Tibial nerve (tissue), 4 donors: ENCODE measurements around the gene PSMG2. TPM values are rescaled to one million over a fixed set of nuclear protein-coding genes. Genes with fewer than 3 reads are reported as not detected.
"Not testable (repeated sequence)": the region's sequence is repeated elsewhere in the genome, so short reads cannot be mapped to it uniquely, and the experiment has no call there.

ENCODE experiments used
- DNase-seq, 2 donors: peaks; one replicate each; pipeline ENCODE4 v3.0.0-alpha.2; 2019; ENCODE audit warnings: low spot score in 2 of 2
- H3K27ac ChIP-seq, 4 donors: fragments of 200-600 bp; sonication (generic) in 3 of 4; one replicate each; pipeline ENCODE4 v1.5.1; 2017 to 2019; ENCODE audit warnings: mild to moderate bottlenecking in 1 of 4
- H3K27me3 ChIP-seq, 2 donors: fragments of 200-600 bp; sonication (generic) in 1 of 2; one replicate each; pipeline versions ENCODE4 v1.5.1 to v1.6.0; 2017 to 2019
- H3K36me3 ChIP-seq, 3 donors: fragments of 200-600 bp; sonication (generic); one replicate each; pipeline ENCODE4 v1.5.1; 2018 to 2019
- H3K4me1 ChIP-seq, 4 donors: fragments of 200-600 bp; sonication (generic) in 3 of 4; one replicate each; pipeline ENCODE4 v1.5.1; 2017 to 2019
- H3K4me3 ChIP-seq, 4 donors: fragments of 200-600 bp; sonication (generic) in 3 of 4; one replicate each; pipeline ENCODE4 v1.5.1; 2017 to 2019; ENCODE audit warnings: mild to moderate bottlenecking in 1 of 4, moderate library complexity in 1 of 4
- H3K9me3 ChIP-seq, 4 donors: fragments of 200-600 bp; sonication (generic) in 3 of 4; one replicate each; pipeline ENCODE4 v1.5.1; 2017 to 2019
- EP300 ChIP-seq, 2 donors: sonication (generic); formaldehyde crosslinking; IDR thresholded peaks; one replicate each; pipeline ENCODE4 v1.6.1; 2017; ENCODE audit warnings: antibody characterized with exemption in 2 of 2, mild to moderate bottlenecking in 1 of 2
- POLR2A ChIP-seq, 2 donors: fragments of 450-650 bp; IDR thresholded peaks; one replicate each; pipeline ENCODE4 v1.6.1; 2017; ENCODE audit warnings: antibody characterized with exemption in 2 of 2, mild to moderate bottlenecking in 2 of 2, moderate library complexity in 2 of 2
- WGBS, 2 donors: methylation state at CpG; one replicate each; pipeline ENCODE4 v1.1.5; 2018; 5-methylcytosine and 5-hydroxymethylcytosine counted together
- total RNA-seq, 4 donors: library from RNA; depleted of rRNA; stranded (reverse); fragments of >200 nt; gene quantifications; one replicate each; pipeline ENCODE4 v1.1.0, GENCODE V29; 2016
- TF ChIP-seq, protein P1 (sequence below), 5 experiments: fragments of 200-600 bp in 3 of 5; fragments of 450-650 bp in 2 of 5; sonication (generic) in 3 of 5; IDR thresholded peaks; one replicate each; pipeline ENCODE4 v1.5.1; 2016 to 2019; ENCODE audit warnings: antibody characterized with exemption in 5 of 5, mild to moderate bottlenecking in 3 of 5, moderate library complexity in 2 of 5

Gene PSMG2
- total RNA-seq, 4 donors from 2014 or later, result 52.6 to 102 (median 75.3) TPM

DNA sequence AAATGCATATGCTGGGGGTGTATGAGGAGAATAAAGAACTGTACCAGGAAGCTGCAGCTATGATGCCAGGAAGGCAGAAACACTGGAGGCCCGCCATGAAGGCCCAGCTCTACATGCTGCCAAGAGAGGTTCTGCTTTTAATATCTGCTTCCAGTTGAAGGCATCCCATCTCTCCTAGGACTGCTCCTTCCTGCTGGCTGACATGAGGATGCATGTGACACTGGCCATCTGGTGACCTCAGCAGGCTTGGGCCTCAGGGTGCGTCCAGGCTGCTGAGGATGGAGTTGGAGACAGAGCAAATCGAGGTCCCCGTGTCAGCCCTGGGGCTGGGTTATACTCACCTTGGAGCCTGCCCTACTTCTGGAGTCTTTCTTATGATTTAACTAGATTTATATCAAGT, 49.0 kb downstream of the PSMG2 start:
- H3K4me3 ChIP-seq, result no peak overlapping the region
- no peaks in the 10 kb centered on the region for H3K9me3 ChIP-seq
- 82 to 83% methylated on average over 4 of the region's 4 CpGs for WGBS, 2 donors
- no peak for DNase-seq
- no peak overlapping the region for H3K27ac ChIP-seq
- H3K36me3 ChIP-seq, result no peaks in the 10 kb centered on the region
- TF ChIP-seq, protein P1, sequence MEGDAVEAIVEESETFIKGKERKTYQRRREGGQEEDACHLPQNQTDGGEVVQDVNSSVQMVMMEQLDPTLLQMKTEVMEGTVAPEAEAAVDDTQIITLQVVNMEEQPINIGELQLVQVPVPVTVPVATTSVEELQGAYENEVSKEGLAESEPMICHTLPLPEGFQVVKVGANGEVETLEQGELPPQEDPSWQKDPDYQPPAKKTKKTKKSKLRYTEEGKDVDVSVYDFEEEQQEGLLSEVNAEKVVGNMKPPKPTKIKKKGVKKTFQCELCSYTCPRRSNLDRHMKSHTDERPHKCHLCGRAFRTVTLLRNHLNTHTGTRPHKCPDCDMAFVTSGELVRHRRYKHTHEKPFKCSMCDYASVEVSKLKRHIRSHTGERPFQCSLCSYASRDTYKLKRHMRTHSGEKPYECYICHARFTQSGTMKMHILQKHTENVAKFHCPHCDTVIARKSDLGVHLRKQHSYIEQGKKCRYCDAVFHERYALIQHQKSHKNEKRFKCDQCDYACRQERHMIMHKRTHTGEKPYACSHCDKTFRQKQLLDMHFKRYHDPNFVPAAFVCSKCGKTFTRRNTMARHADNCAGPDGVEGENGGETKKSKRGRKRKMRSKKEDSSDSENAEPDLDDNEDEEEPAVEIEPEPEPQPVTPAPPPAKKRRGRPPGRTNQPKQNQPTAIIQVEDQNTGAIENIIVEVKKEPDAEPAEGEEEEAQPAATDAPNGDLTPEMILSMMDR (IDR thresholded peaks at IDR 0.05), result no peak
- TF ChIP-seq EP300 (IDR thresholded peaks at IDR 0.05) (no peak), POLR2A (IDR thresholded peaks at IDR 0.05) (no peak)
- no peaks in the 10 kb centered on the region for H3K27me3 ChIP-seq
- no peaks in the 10 kb centered on the region for H3K4me1 ChIP-seq

DNA sequence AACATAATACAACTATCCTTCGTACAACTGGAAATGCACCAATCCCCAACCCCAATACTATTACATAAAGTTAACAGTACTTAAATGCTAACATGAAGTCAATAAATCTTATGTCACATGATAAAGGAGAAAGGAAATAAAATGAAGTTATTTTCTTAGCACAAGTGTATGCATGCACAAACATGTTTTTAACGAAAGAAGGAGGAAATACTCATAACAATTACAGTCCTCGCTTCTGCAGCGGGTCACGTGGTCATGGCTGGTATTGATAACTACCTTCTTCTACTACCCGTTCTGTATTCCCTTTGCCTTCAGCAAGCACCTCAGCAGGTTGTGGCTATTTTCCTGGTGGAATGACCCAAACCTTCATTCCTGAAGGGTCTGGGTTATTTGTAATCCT, 51.7 kb downstream of the PSMG2 start:
- WGBS, 2 donors, result 89 to 92% methylated on average over 6 of the region's 6 CpGs
- H3K27me3 ChIP-seq, result no peaks in the 10 kb centered on the region
- H3K4me3 ChIP-seq, result no peak overlapping the region
- no peak for DNase-seq
- H3K36me3 ChIP-seq, result no peaks in the 10 kb centered on the region
- H3K4me1 ChIP-seq, result no peaks in the 10 kb centered on the region
- TF ChIP-seq, protein P1 (IDR thresholded peaks at IDR 0.05), result no peak
- TF ChIP-seq EP300 (IDR thresholded peaks at IDR 0.05) (no peak), POLR2A (IDR thresholded peaks at IDR 0.05) (no peak)
- H3K9me3 ChIP-seq, result no peaks in the 10 kb centered on the region
- H3K27ac ChIP-seq, result no peak overlapping the region

DNA sequence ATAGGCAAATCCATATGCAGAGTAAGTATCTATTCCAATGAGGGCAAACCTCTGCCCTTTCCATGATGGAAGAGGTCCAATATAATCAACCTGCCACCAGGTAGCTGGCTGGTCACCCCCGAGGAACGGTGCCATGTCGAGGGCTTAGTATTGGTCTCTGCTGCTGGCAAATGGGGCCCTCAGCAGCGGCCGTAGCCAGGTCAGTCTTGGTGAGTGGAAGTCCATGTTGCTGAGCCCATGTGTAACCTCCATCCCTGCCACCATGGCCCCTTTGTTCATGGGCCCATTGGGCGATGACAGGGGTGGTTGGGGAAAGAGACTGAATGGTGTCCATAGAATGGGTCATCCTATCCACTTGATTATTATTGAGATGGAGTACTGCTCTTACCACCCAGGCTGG, 52.8 kb downstream of the PSMG2 start:
- H3K4me3 ChIP-seq, H3K9me3 ChIP-seq, H3K27ac ChIP-seq, H3K4me1 ChIP-seq, DNase-seq, H3K36me3 ChIP-seq, H3K27me3 ChIP-seq: not testable (repeated sequence)
- 88 to 95% methylated on average over 5 to 6 of the region's 6 CpGs for WGBS, 2 donors

DNA sequence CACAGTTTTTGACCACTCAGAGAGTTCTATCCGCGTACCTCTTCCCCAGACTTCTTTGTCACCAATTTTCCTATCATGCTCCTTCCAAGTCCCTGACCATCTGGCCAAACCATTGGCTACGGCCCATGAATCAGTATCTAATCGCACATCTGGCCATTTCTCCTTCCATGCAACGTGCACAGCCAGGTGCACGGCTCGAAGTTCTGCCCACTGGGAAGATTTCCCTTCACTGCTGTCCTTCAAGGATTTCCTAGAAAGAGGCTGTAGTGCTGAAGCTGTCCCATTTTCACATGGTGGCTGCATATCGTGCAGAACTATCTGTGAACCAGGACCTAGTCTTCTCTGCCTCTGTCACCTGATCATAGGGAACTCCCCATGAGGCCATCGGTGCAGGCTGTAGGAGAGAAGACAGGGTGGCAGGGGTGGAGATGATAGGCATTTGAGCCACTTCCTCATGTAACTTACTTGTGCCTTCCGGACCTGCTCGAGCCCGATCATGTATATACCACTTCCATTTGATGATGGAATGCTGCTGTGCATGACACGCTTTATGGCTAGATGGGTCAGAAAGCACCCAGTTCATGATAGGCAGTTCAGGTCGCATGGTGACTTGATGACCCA, 53.9 kb downstream of the PSMG2 start:
- not testable (repeated sequence) for H3K27ac ChIP-seq, H3K4me1 ChIP-seq
- WGBS, 2 donors, result 95% methylated on average over 14 of the region's 14 CpGs

DNA sequence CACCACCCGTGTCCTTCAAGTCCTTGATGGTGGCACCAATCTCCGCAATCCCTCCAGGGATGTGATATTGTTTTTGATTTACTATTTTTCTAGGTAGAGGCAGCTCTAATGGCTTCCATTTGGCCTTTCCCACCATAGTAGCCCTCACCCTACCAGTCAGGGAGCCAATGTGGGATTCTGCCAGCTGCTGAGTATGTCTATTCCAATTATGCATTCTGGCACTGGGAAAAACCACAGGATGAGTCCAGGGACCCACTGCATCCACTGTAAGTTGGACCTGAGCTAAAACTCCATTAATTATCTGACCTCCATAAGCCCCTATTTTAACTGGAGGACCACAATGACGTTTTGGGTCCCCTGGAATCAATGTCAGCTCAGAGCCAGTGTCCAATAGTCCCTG, 55.7 kb downstream of the PSMG2 start:
- H3K9me3 ChIP-seq, DNase-seq, H3K4me1 ChIP-seq, H3K27me3 ChIP-seq, H3K27ac ChIP-seq, H3K36me3 ChIP-seq, H3K4me3 ChIP-seq: not testable (repeated sequence)
- 86 to 90% methylated on average over 3 of the region's 3 CpGs for WGBS, 2 donors

More for the DNA sequence above, 53.9 kb downstream of the PSMG2 start:
- not testable (repeated sequence) for H3K27me3 ChIP-seq, H3K9me3 ChIP-seq, H3K4me3 ChIP-seq, H3K36me3 ChIP-seq, DNase-seq

DNA sequence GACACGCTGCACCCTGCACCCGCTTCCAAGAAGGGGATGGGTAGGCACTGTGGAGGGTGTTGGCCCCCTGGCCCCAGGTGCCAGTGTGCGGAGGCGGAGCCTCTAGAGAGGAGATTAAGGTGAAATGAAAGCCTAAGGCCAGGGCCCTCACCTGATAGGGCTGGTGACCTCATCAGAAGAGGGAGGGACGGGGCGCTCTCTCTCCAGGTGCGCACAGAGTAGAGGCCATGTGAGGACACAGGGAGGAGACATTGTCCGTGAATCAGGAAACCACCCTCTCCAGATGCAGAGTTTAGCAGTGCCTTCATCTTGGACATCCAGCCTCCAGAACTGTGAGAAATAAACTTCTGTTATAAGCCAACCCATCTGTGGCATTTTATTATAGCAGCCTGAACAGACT, 62.3 kb downstream of the PSMG2 start:
- Histone ChIP-seq H3K4me3 (no peak overlapping the region), H3K27ac (no peak overlapping the region), H3K4me1 (no peaks in the 10 kb centered on the region), H3K27me3 (no peaks in the 10 kb centered on the region), H3K36me3 (no peaks in the 10 kb centered on the region), H3K9me3 (no peaks in the 10 kb centered on the region)
- WGBS, 2 donors, result 85 to 91% methylated on average over 8 of the region's 8 CpGs
- DNase-seq, result no peak
- TF ChIP-seq, protein P1 (IDR thresholded peaks at IDR 0.05), result no peak
- TF ChIP-seq POLR2A (IDR thresholded peaks at IDR 0.05), result no peak
- no peak for TF ChIP-seq EP300 (IDR thresholded peaks at IDR 0.05)

DNA sequence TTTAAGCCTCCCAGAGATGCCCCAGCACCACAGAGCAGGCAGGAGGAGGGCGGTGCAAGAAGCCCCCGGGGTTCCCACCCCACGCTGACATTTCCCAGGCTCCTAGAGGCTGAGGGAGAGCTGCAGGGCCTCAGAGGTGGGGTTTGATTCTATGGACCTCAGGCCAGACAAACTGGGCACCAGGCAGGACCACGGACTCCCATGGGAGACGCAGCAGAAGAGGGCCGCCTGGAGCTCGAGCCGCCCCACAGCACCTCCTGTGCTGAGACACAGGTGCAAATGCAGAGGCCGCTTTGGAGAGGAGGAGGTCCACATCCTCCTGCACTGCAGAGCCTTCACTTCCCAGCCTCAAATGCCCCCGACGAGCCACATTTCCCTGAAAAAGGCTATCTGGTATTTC, 62.7 kb downstream of the PSMG2 start:
- WGBS, 2 donors, result 83 to 97% methylated on average over 8 to 11 of the region's 11 CpGs
- Histone ChIP-seq H3K36me3 (no peaks in the 10 kb centered on the region), H3K9me3 (no peaks in the 10 kb centered on the region), H3K4me1 (no peaks in the 10 kb centered on the region), H3K4me3 (no peak overlapping the region), H3K27ac (no peak overlapping the region), H3K27me3 (no peaks in the 10 kb centered on the region)
- no peak for DNase-seq
- TF ChIP-seq POLR2A (IDR thresholded peaks at IDR 0.05) (no peak), EP300 (IDR thresholded peaks at IDR 0.05) (no peak)
- TF ChIP-seq, protein P1 (IDR thresholded peaks at IDR 0.05), result no peak
